ENCODE results near the gene C15orf39. TPM values are rescaled to one million over a fixed set of nuclear protein-coding genes. Genes with fewer than 3 reads are reported as not detected.

C15orf39 gene
- total and polyA plus RNA-seq, 9 of the 15 experiments (the other 6 are each of a cell fraction or from before 2014, with no cell fraction given): 0.31 to 29.8 (median 4.4) TPM

DNA sequence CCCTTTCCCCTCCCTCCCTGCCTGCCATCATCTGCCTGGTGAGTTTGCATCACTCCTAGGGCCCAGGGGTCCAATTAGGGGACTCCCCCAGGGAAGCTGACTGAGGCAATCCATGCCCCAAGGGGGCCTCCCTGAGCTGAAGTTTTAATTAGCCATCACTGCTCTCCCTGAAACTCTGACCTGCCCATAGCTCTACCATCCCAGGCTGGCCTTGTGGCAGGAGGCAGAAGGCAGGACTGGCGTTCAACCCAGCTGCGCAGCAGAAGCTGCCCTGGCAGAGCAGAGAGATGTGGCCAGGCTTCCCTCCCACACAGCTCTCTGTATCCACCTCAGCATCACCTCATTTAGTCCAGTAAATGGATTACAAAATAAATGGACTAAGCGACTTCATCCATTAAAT, 7.7 kb upstream of the C15orf39 start:
- DNase-seq (ENCODE audit: extremely low read depth in 1 of 4, low spot score in 3 of 4) (no peak), FAIRE-seq (no peak), ATAC-seq (no peak)
- POLR2A ChIA-PET: interaction anchor here (1.0 kb wide), 1 partner anchor 12 kb away, joined by 3 read pairs; no protein-coding TSS in a partner anchor
- no TSS peak for BruUV-seq (replicated peaks)
- no peaks in the 10 kb centered on the region for H3K36me3 ChIP-seq (ENCODE audit: control insufficient read depth, insufficient read depth, low read length)
- no peaks in the 10 kb centered on the region for H4K20me1 ChIP-seq (replicated peaks; ENCODE audit: control insufficient read depth, insufficient read depth, low read length)
- H3K79me2 ChIP-seq (ENCODE audit: control insufficient read depth, insufficient read depth, low read length): no peaks in the 10 kb centered on the region
- CTCF ChIA-PET (ENCODE audit: low intra/inter-chr PET ratio): no interaction called here
- H3K9me1 ChIP-seq (ENCODE audit: control insufficient read depth, insufficient read depth, low read length): no peaks in the 10 kb centered on the region
- no peak overlapping the region for H3K27ac ChIP-seq (ENCODE audit: extremely low read depth, low read depth, low read length)
- H3K9ac ChIP-seq (ENCODE audit: insufficient read depth in 1 of 2, low read depth in 2 of 2, low read length in 2 of 2): 0 out of 4 replicates have a peak overlapping the region, but pooled peaks of 1 of the 2 experiments have one; percentile 7
- H3K4me3 ChIP-seq: no peak overlapping the region
- no peak overlapping the region for H3K4me2 ChIP-seq (ENCODE audit: insufficient read depth, low read length)
- H3K4me1 ChIP-seq (replicated peaks in 1 of 2; ENCODE audit: control insufficient read depth in 2 of 2, insufficient read depth in 2 of 2, low read length in 2 of 2): peaks cover 2 to 14% of the 10 kb centered on the region in 2 experiments
- WGBS (ENCODE audit: insufficient coverage, low coverage, missing lambda C conversion rate): 35% methylated on average over 3 of the region's 3 CpGs
- H2AFZ ChIP-seq (ENCODE audit: low read depth, low read length): no peak overlapping the region
- in situ Hi-C loops (cut with MboI) (no loop called here), intact Hi-C loops (cut with micrococcal nuclease) (no loop called here)
- no peaks in the 10 kb centered on the region; the same call in 1 of the 2 replicates for H3K9me3 ChIP-seq (replicated peaks; ENCODE audit: control insufficient read depth, insufficient read depth, low read depth, low read length)
- H3K27me3 ChIP-seq (ENCODE audit: control insufficient read depth in 2 of 2, insufficient read depth in 2 of 2, low read length in 2 of 2): no peaks in the 10 kb centered on the region
- TF ChIP-seq ZNF197 (CRISPR knock-in tag; IDR thresholded peaks at IDR 0.05; ENCODE audit: low read depth) (no peak), U2AF2 (optimal IDR thresholded peaks at IDR 0.05; ENCODE audit: low read depth, low read length) (no peak), HBP1 (CRISPR knock-in tag; IDR thresholded peaks at IDR 0.05) (no peak), STAT5B (CRISPR knock-in tag; IDR thresholded peaks at IDR 0.05) (no peak), TOE1 (IDR thresholded peaks at IDR 0.05; ENCODE audit: borderline replicate concordance) (no peak), TOE1 (CRISPR knock-in tag; IDR thresholded peaks at IDR 0.05; ENCODE audit: borderline replicate concordance, low read depth) (no peak), ZNF75A (CRISPR knock-in tag; IDR thresholded peaks at IDR 0.05) (no peak), REST (IDR thresholded peaks at IDR 0.05; ENCODE audit: borderline replicate concordance) (no peak), REST (CRISPR knock-in tag; IDR thresholded peaks at IDR 0.05; ENCODE audit: low read depth) (no peak), BRF1 (IDR thresholded peaks at IDR 0.05; ENCODE audit: borderline replicate concordance, extremely low read depth, insufficient read length) (no peak), ZNF740 (CRISPR knock-in tag; IDR thresholded peaks at IDR 0.05) (no peak), ZNF740 (tag; IDR thresholded peaks at IDR 0.05) (no peak), MTA1 (IDR thresholded peaks at IDR 0.05; ENCODE audit: borderline replicate concordance) (no peak)
